GM06990 (cell line): ENCODE measurements around the gene SRGAP3.
A peak's percentile ranks its signal among the peaks of the same experiment; 100 is the strongest.

Experiments used
- DNase-seq: peaks from one replicate; pipeline ENCODE4 v3.0.0-alpha.2; 2011; ENCODE audit not compliant: insufficient read length; ENCODE audit errors: extremely low read depth
- H3K27me3 ChIP-seq: replicated peaks from 2 replicates; pipeline ENCODE4 v1.6.0; 2011; ENCODE audit warnings: low read length; ENCODE audit not compliant: control insufficient read depth, insufficient read depth
- H3K36me3 ChIP-seq: 2 replicates; pipeline ENCODE4 v1.5.1; 2011; ENCODE audit warnings: low read length; ENCODE audit not compliant: control insufficient read depth, insufficient read depth
- H3K4me3 ChIP-seq: replicated peaks from 2 replicates; pipeline ENCODE4 v1.5.1; 2011; ENCODE audit warnings: low read depth, mild to moderate bottlenecking, control low read depth, low read length
- TF ChIP-seq, protein P1 (sequence below): IDR thresholded peaks from 2 replicates; pipeline ENCODE4 v1.5.1; 2011; ENCODE audit warnings: low read length, control low read depth, mild to moderate bottlenecking, inconsistent platforms; ENCODE audit not compliant: insufficient read depth, poor library complexity, severe bottlenecking

Gene SRGAP3

GRCh38 chr3:8954938-8955763 is 294.3 kb downstream of the SRGAP3 start:
- DNase-seq: peak; percentile 43
- no peak overlapping the region for H3K4me3 ChIP-seq
- H3K27me3 ChIP-seq: no peaks in the 10 kb centered on the region
- peaks cover 1% of the 10 kb centered on the region; the same call in 1 of the 2 replicates for H3K36me3 ChIP-seq
- TF ChIP-seq, protein P1, sequence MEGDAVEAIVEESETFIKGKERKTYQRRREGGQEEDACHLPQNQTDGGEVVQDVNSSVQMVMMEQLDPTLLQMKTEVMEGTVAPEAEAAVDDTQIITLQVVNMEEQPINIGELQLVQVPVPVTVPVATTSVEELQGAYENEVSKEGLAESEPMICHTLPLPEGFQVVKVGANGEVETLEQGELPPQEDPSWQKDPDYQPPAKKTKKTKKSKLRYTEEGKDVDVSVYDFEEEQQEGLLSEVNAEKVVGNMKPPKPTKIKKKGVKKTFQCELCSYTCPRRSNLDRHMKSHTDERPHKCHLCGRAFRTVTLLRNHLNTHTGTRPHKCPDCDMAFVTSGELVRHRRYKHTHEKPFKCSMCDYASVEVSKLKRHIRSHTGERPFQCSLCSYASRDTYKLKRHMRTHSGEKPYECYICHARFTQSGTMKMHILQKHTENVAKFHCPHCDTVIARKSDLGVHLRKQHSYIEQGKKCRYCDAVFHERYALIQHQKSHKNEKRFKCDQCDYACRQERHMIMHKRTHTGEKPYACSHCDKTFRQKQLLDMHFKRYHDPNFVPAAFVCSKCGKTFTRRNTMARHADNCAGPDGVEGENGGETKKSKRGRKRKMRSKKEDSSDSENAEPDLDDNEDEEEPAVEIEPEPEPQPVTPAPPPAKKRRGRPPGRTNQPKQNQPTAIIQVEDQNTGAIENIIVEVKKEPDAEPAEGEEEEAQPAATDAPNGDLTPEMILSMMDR: no peak

DNA sequence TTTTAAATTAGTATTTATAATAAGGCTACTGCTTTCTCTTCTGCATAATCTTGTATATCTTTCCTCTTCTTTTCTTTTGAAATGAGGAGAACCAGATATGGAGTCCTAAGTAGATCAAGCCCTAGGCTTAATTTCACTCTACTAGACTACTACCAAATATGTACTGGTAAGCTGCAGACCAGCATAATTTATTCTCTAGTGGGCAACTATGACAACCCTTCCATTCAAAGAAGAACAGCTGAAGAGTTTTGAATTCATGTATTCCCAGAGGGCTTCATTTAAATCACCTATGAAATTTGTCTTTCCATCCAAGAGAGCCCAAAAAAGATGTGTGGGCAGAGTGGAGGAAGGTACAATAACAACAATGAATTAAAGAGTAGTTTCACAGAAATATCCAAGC is 296.1 kb downstream of the SRGAP3 start:
- Histone ChIP-seq H3K36me3 (peaks cover 1% of the 10 kb centered on the region; the same call in 1 of the 2 replicates), H3K4me3 (no peak overlapping the region), H3K27me3 (no peaks in the 10 kb centered on the region)
- DNase-seq: no peak
- TF ChIP-seq, protein P1: no peak

GRCh38 chr3:8952130-8952529 is 297.3 kb downstream of the SRGAP3 start:
- Histone ChIP-seq H3K4me3 (no peak overlapping the region), H3K27me3 (no peaks in the 10 kb centered on the region), H3K36me3 (peaks cover 1% of the 10 kb centered on the region; the same call in 1 of the 2 replicates)
- DNase-seq: no peak
- TF ChIP-seq, protein P1: no peak

DNA sequence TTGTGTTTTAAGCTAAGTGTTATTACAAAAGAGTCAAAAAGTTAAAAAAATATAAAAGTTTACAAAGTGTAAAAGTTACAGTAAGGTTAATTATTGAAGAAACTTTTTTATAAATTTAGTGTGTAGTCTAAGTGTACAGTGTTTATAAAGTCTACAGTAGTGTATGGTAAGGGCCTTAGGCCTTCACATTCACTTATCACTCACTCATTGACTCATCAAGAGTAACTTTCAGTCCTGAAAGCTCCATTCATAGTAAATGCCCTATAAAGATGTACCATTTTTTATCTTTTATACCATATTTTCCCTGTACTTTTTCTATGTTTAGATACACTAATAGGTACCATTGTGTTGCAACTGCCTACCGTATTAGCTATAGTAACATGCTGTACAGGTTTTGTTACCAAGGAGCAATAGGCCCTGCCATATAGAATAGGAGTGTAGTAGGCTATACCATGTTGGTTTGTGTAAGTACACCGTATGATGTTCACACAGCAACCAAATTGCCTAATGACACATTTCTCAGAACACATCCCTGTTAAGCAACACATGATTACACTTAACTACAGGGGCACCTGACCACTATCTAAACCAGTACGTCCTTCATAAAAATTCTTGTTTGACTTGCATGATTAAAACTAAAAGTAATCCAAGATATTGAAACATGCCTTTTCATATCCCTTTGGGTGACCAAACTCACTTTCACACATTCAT is 303.4 kb downstream of the SRGAP3 start:
- Histone ChIP-seq H3K27me3 (no peaks in the 10 kb centered on the region), H3K36me3 (peaks cover 1% of the 10 kb centered on the region), H3K4me3 (no peak overlapping the region)
- TF ChIP-seq, protein P1: no peak
- no peak for DNase-seq

DNA sequence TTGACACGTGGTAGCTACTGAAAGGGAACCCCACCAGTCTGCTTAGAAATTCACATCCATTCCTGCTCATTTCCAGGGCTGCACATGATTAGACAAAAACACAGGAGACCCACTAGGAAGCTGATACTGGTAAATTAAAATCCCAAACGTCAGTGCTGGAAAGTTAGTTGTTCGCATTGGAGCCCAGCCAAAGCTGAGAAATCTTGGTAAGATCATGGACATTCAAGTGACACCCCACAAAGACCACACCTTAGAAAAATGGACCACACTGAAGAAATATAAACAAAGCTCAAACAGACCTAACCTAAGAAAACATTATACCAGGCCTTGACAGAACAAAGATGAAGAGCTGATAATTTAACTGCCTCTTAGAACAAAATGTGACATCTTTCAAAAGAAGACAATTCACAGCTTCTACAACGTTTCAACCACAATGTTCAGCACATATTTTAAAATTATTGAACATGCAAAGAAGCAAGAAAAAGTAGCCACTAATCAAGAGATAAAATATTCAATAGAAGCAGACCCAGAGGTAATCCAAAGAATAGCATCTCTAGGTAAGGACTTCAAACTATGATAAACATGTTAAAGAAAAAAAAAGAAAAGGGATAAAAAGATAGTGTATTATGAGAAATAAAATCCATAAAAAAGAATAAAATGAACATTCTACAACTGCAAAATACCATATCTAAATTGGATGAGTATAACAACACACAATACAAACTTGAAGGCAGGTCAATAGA is 306.5 kb downstream of the SRGAP3 start:
- TF ChIP-seq, protein P1: no peak
- no peak for DNase-seq
- H3K27me3 ChIP-seq: no peaks in the 10 kb centered on the region
- H3K36me3 ChIP-seq: peaks cover 5% of the 10 kb centered on the region
- no peak overlapping the region for H3K4me3 ChIP-seq
